Measurements from ENCODE around the gene FNIP2.
"Not testable (repeated sequence)": the region's sequence is repeated elsewhere in the genome, so short reads cannot be mapped to it uniquely, and the experiment has no call there.

FNIP2 gene

DNA sequence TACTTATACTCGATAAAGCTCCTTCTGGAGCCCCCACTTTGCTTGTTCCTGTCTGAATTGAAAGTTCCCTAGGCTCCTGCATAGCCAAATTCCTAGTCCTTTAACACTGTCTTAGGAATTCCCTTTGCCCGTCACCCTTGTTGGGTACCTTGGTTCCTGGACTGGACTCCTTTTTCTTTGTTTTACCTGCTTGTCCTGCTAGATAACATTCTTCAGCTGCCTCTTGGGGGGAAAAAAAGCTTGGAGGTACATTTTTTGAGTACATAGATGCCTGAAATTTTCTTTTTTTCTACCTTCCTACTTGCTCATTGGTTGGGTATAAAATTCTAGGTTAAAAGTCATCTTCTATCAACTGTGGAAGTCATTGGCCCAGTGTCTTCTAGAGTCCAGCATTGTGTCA, 179.2 kb downstream of the FNIP2 start:
- H3K4me1 Mint-ChIP-seq (ENCODE audit: low read depth), result peaks cover 5% of the 10 kb centered on the region
- H3K27me3 Mint-ChIP-seq, result peaks cover 3% of the 10 kb centered on the region
- no peak overlapping the region for H3K27ac Mint-ChIP-seq
- no peak overlapping the region for H3K4me3 Mint-ChIP-seq
- H3K9me3 Mint-ChIP-seq, result peaks cover 12% of the 10 kb centered on the region
- H3K36me3 Mint-ChIP-seq (ENCODE audit: low read depth), result no peaks in the 10 kb centered on the region
- DNase-seq, result no peak

DNA sequence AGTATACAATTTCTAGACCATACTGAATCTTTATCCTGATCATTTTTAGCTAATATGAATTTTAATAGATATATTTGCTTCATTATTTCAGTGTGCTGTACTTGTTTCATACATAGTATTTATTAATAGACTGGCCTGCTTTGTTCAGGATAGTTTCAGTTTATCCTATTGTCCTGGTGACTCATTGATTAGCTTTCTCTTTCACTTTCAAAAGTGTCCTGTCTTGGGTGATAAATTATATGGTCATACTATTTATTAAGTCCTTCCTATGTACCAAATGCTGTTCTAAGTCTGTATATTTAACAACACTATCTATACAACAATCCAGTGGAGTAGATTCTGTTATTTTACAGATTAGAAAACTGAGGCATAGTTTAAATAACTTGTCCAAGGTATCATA, 180.3 kb downstream of the FNIP2 start:
- peaks cover 3% of the 10 kb centered on the region for H3K27me3 Mint-ChIP-seq
- no peak overlapping the region for H3K4me3 Mint-ChIP-seq
- no peak for DNase-seq
- peaks cover 12% of the 10 kb centered on the region for H3K9me3 Mint-ChIP-seq
- H3K4me1 Mint-ChIP-seq (ENCODE audit: low read depth), result peaks cover 5% of the 10 kb centered on the region
- no peak overlapping the region for H3K27ac Mint-ChIP-seq
- no peaks in the 10 kb centered on the region for H3K36me3 Mint-ChIP-seq (ENCODE audit: low read depth)

DNA sequence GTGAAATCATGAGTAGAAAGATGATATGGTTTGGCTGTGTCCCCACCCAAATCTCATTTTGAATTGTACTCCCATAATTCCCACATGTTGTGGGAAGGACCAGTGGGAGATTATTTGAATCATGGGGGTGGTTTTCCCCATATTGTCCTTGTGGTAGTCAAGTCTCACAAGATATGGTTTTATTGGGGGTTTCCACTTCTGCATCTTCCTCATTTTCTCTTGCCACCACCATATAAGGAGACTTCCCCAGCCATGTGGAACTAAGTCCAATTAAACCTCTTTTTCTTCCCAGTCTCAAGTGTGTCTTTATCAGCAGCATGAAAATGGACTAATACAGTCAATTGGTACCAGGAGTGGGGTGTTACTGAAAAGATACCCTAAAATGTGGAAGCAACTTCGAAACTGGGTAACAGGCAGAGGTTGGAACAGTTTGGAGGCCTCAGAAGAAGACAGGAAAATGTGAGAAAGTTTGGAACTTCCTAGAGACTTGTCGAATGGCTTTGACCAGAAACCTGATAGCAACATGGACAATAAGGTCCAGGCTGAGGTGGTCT, 183.5 kb downstream of the FNIP2 start:
- H3K9me3 Mint-ChIP-seq, result peaks cover 12% of the 10 kb centered on the region
- not testable (repeated sequence) for H3K4me3 Mint-ChIP-seq; H3K27me3 Mint-ChIP-seq; DNase-seq; H3K36me3 Mint-ChIP-seq (ENCODE audit: low read depth); H3K4me1 Mint-ChIP-seq (ENCODE audit: low read depth); H3K27ac Mint-ChIP-seq

DNA sequence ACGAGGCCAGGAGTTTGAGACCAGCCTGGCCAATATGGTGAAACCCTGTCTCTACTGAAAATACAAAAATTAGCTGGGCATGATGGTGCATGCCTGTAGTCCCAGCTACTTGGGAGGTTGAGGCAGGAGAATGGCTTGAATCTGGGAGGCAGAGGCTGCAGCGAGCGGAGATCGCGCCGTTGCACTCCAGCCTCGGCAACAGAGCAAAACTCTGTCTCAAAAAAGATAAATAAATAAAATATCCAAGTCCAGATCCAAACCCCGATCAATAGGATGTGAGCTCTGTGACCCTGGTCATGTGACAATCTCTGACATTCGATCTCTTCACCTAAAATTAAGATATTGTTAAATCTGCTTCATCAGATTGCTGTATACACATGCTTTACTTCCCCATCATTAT, 187.5 kb downstream of the FNIP2 start:
- H3K4me1 Mint-ChIP-seq (ENCODE audit: low read depth); H3K4me3 Mint-ChIP-seq; H3K27me3 Mint-ChIP-seq; H3K27ac Mint-ChIP-seq; DNase-seq; H3K36me3 Mint-ChIP-seq (ENCODE audit: low read depth): not testable (repeated sequence)
- peaks cover 11% of the 10 kb centered on the region for H3K9me3 Mint-ChIP-seq

DNA sequence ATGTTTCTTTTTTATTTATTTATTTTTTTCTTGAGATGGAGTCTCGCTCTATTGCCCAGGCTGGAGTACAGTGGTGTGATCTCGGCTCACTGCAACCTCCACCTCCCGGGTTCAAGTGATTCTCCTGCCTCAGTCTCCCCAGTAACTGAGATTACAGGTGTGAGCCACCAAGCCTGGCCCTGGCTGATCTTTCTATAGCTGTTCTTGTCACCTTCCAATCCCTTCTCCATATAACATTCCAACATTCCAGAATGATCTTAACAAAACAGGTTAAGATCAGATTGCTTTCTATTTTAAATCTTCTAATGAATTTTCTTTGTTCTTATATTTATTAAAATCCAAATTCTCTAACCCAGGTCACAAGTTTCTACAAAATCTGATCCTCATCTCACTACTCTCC, 188.1 kb downstream of the FNIP2 start:
- not testable (repeated sequence) for H3K27me3 Mint-ChIP-seq; H3K4me1 Mint-ChIP-seq (ENCODE audit: low read depth)

More for the DNA sequence above, 188.1 kb downstream of the FNIP2 start:
- not testable (repeated sequence) for H3K27ac Mint-ChIP-seq; H3K4me3 Mint-ChIP-seq; DNase-seq; H3K9me3 Mint-ChIP-seq; H3K36me3 Mint-ChIP-seq (ENCODE audit: low read depth)
